Activated B cell treated with CpG ODN at 0.5 μM for 24 hours (primary cell): ENCODE measurements around the gene SLC17A1. TPM values are rescaled to one million over a fixed set of nuclear protein-coding genes. Genes with fewer than 3 reads are reported as not detected.

Experiments
- ATAC-seq: fragments of 200-7000 bp; cut with Tn5 transposase; one replicate; pipeline ENCODE4 v1.10.0; 2021; ENCODE audit warnings: low read depth, mild to moderate bottlenecking, moderate library complexity
- CTCF ChIA-PET: fragments of 350-600 bp; sonication (Branson Sonifier 250); formaldehyde crosslinking; loops from one replicate; lab custom pipeline; 2021; ENCODE audit warnings: antibody characterized with exemption; lab: Charles Lee
- POLR2A ChIA-PET: fragments of 350-600 bp; sonication (Branson Sonifier 250); formaldehyde crosslinking; loops from one replicate; lab custom pipeline; 2021; ENCODE audit warnings: antibody characterized with exemption; lab: Charles Lee
- DNase-seq: peaks from one replicate; pipeline ENCODE4 v3.0.0; 2022
- H3K27ac Mint-ChIP-seq: one replicate; pipeline ENCODE4 v1.8.0; 2020; ENCODE audit warnings: mixed read lengths
- H3K27me3 Mint-ChIP-seq: one replicate; pipeline ENCODE4 v1.8.0; 2021; ENCODE audit warnings: mixed read lengths
- H3K36me3 Mint-ChIP-seq: one replicate; pipeline ENCODE4 v1.8.0; 2021; ENCODE audit warnings: low read depth, mixed read lengths
- H3K4me1 Mint-ChIP-seq: one replicate; pipeline ENCODE4 v1.8.0; 2021; ENCODE audit warnings: mixed read lengths
- H3K4me3 Mint-ChIP-seq: one replicate; pipeline ENCODE4 v1.8.0; 2020; ENCODE audit warnings: mild to moderate bottlenecking, mixed read lengths
- H3K9me3 Mint-ChIP-seq: one replicate; pipeline ENCODE4 v1.8.0; 2020; ENCODE audit warnings: mixed read lengths
- intact Hi-C: fragments of 100-400 bp; cut with micrococcal nuclease; formaldehyde crosslinking; loops from one replicate; pipeline ENCODE4 v1.15.1; 2024
- total RNA-seq: library from RNA; stranded (reverse); gene quantifications from 2 replicates; pipeline ENCODE4 v1.2.3, GENCODE V29; 2022
- TF ChIP-seq, protein P1 (sequence below): fragments of 200-600 bp; IDR thresholded peaks from one replicate; pipeline ENCODE4 v1.8.0; 2022; ENCODE audit warnings: antibody characterized with exemption, mild to moderate bottlenecking

The SLC17A1 gene
- total RNA-seq, 1 donor from 2014 or later, result not detected

- CTCF ChIA-PET, result no interaction called here
- Mint-ChIP-seq H3K4me3 (no peak overlapping the region), H3K4me1 (no peaks in the 10 kb centered on the region), H3K27me3 (peaks cover 11% of the 10 kb centered on the region), H3K27ac (no peak overlapping the region), H3K9me3 (peaks cover 4% of the 10 kb centered on the region), H3K36me3 (no peaks in the 10 kb centered on the region)
- no peak for DNase-seq
- POLR2A ChIA-PET, result interaction anchor here (0.6 kb wide), 1 partner anchor 94 kb away, joined by 6 read pairs; no protein-coding TSS in a partner anchor
- no peak for ATAC-seq
- intact Hi-C loops, result no loop called here
- TF ChIP-seq, protein P1, sequence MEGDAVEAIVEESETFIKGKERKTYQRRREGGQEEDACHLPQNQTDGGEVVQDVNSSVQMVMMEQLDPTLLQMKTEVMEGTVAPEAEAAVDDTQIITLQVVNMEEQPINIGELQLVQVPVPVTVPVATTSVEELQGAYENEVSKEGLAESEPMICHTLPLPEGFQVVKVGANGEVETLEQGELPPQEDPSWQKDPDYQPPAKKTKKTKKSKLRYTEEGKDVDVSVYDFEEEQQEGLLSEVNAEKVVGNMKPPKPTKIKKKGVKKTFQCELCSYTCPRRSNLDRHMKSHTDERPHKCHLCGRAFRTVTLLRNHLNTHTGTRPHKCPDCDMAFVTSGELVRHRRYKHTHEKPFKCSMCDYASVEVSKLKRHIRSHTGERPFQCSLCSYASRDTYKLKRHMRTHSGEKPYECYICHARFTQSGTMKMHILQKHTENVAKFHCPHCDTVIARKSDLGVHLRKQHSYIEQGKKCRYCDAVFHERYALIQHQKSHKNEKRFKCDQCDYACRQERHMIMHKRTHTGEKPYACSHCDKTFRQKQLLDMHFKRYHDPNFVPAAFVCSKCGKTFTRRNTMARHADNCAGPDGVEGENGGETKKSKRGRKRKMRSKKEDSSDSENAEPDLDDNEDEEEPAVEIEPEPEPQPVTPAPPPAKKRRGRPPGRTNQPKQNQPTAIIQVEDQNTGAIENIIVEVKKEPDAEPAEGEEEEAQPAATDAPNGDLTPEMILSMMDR, result no peak
These were observed 15.6 kb downstream of the SLC17A1 start for GRCh38 chr6:25816252-25816651.

GRCh38 chr6:25815194-25815593, 16.7 kb downstream of the SLC17A1 start:
- Mint-ChIP-seq H3K27me3 (peaks cover 12% of the 10 kb centered on the region), H3K27ac (no peak overlapping the region), H3K36me3 (no peaks in the 10 kb centered on the region), H3K4me1 (no peaks in the 10 kb centered on the region), H3K9me3 (peaks cover 4% of the 10 kb centered on the region), H3K4me3 (no peak overlapping the region)
- CTCF ChIA-PET, result no interaction called here
- ATAC-seq, result no peak
- no peak for DNase-seq
- POLR2A ChIA-PET, result no interaction called here
- intact Hi-C loops, result no loop called here
- TF ChIP-seq, protein P1, result no peak

DNA sequence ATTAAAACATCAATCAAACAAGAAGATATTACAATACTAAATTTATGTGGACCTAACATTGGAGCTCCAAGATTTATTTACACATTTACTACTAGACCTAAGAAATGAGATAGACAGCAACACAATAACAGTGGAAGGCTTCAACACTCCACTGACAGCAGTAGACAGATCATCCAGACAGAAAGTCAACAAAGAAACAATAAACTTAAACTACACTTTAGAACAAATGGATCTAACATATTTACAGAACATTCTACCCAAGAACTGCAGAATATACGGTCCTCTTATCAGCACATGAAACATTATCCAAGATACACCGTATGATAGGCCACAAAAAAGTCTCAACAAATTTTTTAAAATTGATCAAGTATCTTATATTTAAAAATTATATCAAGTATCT, 27.0 kb downstream of the SLC17A1 start:
- TF ChIP-seq, protein P1, result no peak

GRCh38 chr6:25801436-25801835, 30.4 kb downstream of the SLC17A1 start:
- no peaks in the 10 kb centered on the region for H3K4me1 Mint-ChIP-seq
- H3K9me3 Mint-ChIP-seq, result peaks cover 4% of the 10 kb centered on the region
- POLR2A ChIA-PET, result no interaction called here
- peaks cover 33% of the 10 kb centered on the region for H3K27me3 Mint-ChIP-seq
- H3K27ac Mint-ChIP-seq, result no peak overlapping the region
- TF ChIP-seq, protein P1, result no peak
- no peaks in the 10 kb centered on the region for H3K36me3 Mint-ChIP-seq
- no peak for DNase-seq
- CTCF ChIA-PET, result no interaction called here
- H3K4me3 Mint-ChIP-seq, result no peak overlapping the region
- intact Hi-C loops, result no loop called here
- ATAC-seq, result no peak

More for the DNA sequence above, 27.0 kb downstream of the SLC17A1 start:
- H3K4me3 Mint-ChIP-seq, result no peak overlapping the region
- H3K36me3 Mint-ChIP-seq, result no peaks in the 10 kb centered on the region
- ATAC-seq, result no peak
- H3K4me1 Mint-ChIP-seq, result no peaks in the 10 kb centered on the region
- no peak for DNase-seq
- H3K9me3 Mint-ChIP-seq, result peaks cover 4% of the 10 kb centered on the region
- no peak overlapping the region for H3K27ac Mint-ChIP-seq
- intact Hi-C loops, result no loop called here
- CTCF ChIA-PET, result interaction anchor here (1.0 kb wide), 1 partner anchor 85 kb away, joined by 3 read pairs; no protein-coding TSS in a partner anchor
- peaks cover 29% of the 10 kb centered on the region for H3K27me3 Mint-ChIP-seq
- POLR2A ChIA-PET, result no interaction called here

GRCh38 chr6:25794784-25795183, 37.1 kb downstream of the SLC17A1 start:
- no peaks in the 10 kb centered on the region for H3K36me3 Mint-ChIP-seq
- intact Hi-C loops, result no loop called here
- ATAC-seq (no peak), DNase-seq (no peak)
- H3K27me3 Mint-ChIP-seq, result peaks cover 5% of the 10 kb centered on the region
- no peaks in the 10 kb centered on the region for H3K4me1 Mint-ChIP-seq
- no peak overlapping the region for H3K27ac Mint-ChIP-seq
- H3K9me3 Mint-ChIP-seq, result no peaks in the 10 kb centered on the region
- ChIA-PET POLR2A (no interaction called here), CTCF (no interaction called here)
- no peak overlapping the region for H3K4me3 Mint-ChIP-seq
- TF ChIP-seq, protein P1, result no peak
